H1 (cell line): Measurements from ENCODE around the gene ZNF426. TPM values are rescaled to one million over a fixed set of nuclear protein-coding genes. Genes with fewer than 3 reads are reported as not detected.

Source experiments
- CTCF ChIA-PET: fragments of 300-600 bp; sonication (Branson Sonifier 250); formaldehyde crosslinking; loops from one replicate; lab custom pipeline; 2021; ENCODE audit not compliant: partially characterized antibody; lab: Charles Lee
- POLR2A ChIA-PET: fragments of 300-600 bp; sonication (Branson Sonifier 250); formaldehyde crosslinking; loops from one replicate; lab custom pipeline; 2021; ENCODE audit warnings: inconsistent platforms; ENCODE audit not compliant: partially characterized antibody; lab: Charles Lee
- DNase-seq, 2 experiments: peaks; one replicate each; pipeline versions ENCODE4 v3.0.0 to v3.0.0-alpha.2; 2010 to 2022; ENCODE audit warnings: low spot score in 2 of 2, low read depth in 1 of 2, mixed read lengths in 1 of 2
- FAIRE-seq: peaks from 2 replicates; lab custom pipeline; 2011; peaks lifted over from hg19 to GRCh38; lab: Jason Lieb, UNC
- H2AFZ ChIP-seq: 2 replicates; pipeline ENCODE4 v1.8.1; 2012; ENCODE audit warnings: low read length, inconsistent platforms
- H2AK5ac ChIP-seq: 2 replicates; pipeline ENCODE4 v1.6.1; 2013; ENCODE audit warnings: low read depth, low read length
- H2BK120ac ChIP-seq: replicated peaks from 2 replicates; pipeline ENCODE3; 2013; ENCODE audit warnings: low read depth, low read length, inconsistent platforms
- H2BK12ac ChIP-seq: 2 replicates; pipeline ENCODE4 v1.6.1; 2013; ENCODE audit warnings: low read depth, low read length
- H2BK15ac ChIP-seq: 2 replicates; pipeline ENCODE4 v1.6.1; 2013; ENCODE audit warnings: low read length
- H2BK20ac ChIP-seq: 2 replicates; pipeline ENCODE4 v1.6.1; 2013; ENCODE audit warnings: low read length
- H2BK5ac ChIP-seq: 2 replicates; pipeline ENCODE4 v1.6.1; 2013; ENCODE audit warnings: low read depth, low read length
- H3K14ac ChIP-seq: 2 replicates; pipeline ENCODE4 v1.6.1; 2013; ENCODE audit warnings: inconsistent platforms; ENCODE audit not compliant: insufficient read length
- H3K18ac ChIP-seq: 2 replicates; pipeline ENCODE4 v1.6.1; 2013; ENCODE audit warnings: low read length; ENCODE audit errors: extremely low read depth
- H3K23ac ChIP-seq: 2 replicates; pipeline ENCODE4 v1.6.1; 2013; ENCODE audit warnings: inconsistent platforms; ENCODE audit not compliant: insufficient read length
- H3K23me2 ChIP-seq: 2 replicates; pipeline ENCODE4 v1.6.1; 2013; ENCODE audit warnings: low read depth, low read length
- H3K27ac ChIP-seq: 2 replicates; pipeline ENCODE4 v1.6.1; 2011; ENCODE audit warnings: low read depth, low read length, inconsistent platforms
- H3K27me3 ChIP-seq, 4 experiments: replicated peaks in 1 of 4; 1 replicate in 1 of 4; 2 replicates in 3 of 4; pipeline versions ENCODE4 v1.6.1 to v1.8.1; 2011 to 2013; ENCODE audit warnings: low read length in 3 of 4, mild to moderate bottlenecking in 3 of 4, inconsistent platforms in 2 of 4, mixed read lengths in 2 of 4, moderate library complexity in 1 of 4; ENCODE audit not compliant: control insufficient read depth in 3 of 4, insufficient read depth in 3 of 4; ENCODE audit errors: extremely low read depth in 1 of 4
- H3K36me3 ChIP-seq, 4 experiments: 2 replicates each; pipeline versions ENCODE4 v1.6.1 to v1.8.1; 2011 to 2013; ENCODE audit warnings: mild to moderate bottlenecking in 4 of 4, low read length in 3 of 4, moderate library complexity in 2 of 4, control low read depth in 1 of 4, inconsistent platforms in 1 of 4; ENCODE audit not compliant: insufficient read depth in 4 of 4, control insufficient read depth in 2 of 4
- H3K4ac ChIP-seq: replicated peaks from 2 replicates; pipeline ENCODE3; 2013; ENCODE audit warnings: low read length, low read depth, mixed read lengths, inconsistent platforms; ENCODE audit not compliant: insufficient read length
- H3K4me1 ChIP-seq, 4 experiments: replicated peaks in 1 of 4; 1 replicate in 1 of 4; 2 replicates in 3 of 4; pipeline versions ENCODE4 v1.6.1 to v1.8.1; 2011 to 2013; ENCODE audit warnings: low read length in 3 of 4, inconsistent platforms in 2 of 4, mixed read lengths in 1 of 4; ENCODE audit not compliant: insufficient read depth in 4 of 4, control insufficient read depth in 3 of 4
- H3K4me2 ChIP-seq, 2 experiments: 2 replicates each; pipeline versions ENCODE4 v1.6.1 to v1.8.1; 2011 to 2013; ENCODE audit warnings: low read depth in 2 of 2, low read length in 2 of 2, control low read depth in 1 of 2, inconsistent platforms in 1 of 2, mild to moderate bottlenecking in 1 of 2; ENCODE audit not compliant: insufficient read depth in 1 of 2
- H3K4me3 ChIP-seq, 4 experiments: fragments of 200-600, 300-600 bp in 1 of 4; sonication (generic), shearing (Covaris generic), sonication (Bioruptor Twin) in 1 of 4; 2 replicates each; pipeline versions ENCODE4 v1.5.1 to v1.8.1; 2011 to 2016; ENCODE audit warnings: low read length in 4 of 4, low read depth in 3 of 4, control low read depth in 2 of 4, inconsistent platforms in 2 of 4, mild to moderate bottlenecking in 2 of 4, mixed read lengths in 1 of 4, moderate library complexity in 1 of 4; ENCODE audit not compliant: insufficient read depth in 2 of 4; ENCODE audit errors: extremely low read depth in 1 of 4
- H3K56ac ChIP-seq: replicated peaks from 2 replicates; pipeline ENCODE3; 2013; ENCODE audit warnings: low read depth, mild to moderate bottlenecking, mixed read lengths, low read length, inconsistent platforms; ENCODE audit not compliant: insufficient read length
- H3K79me1 ChIP-seq: 2 replicates; pipeline ENCODE4 v1.6.1; 2013; ENCODE audit warnings: low read depth, low read length, control low read depth
- H3K79me2 ChIP-seq, 2 experiments: 2 replicates each; pipeline versions ENCODE4 v1.6.1 to v1.8.1; 2012 to 2013; ENCODE audit warnings: low read length in 2 of 2, mild to moderate bottlenecking in 2 of 2, inconsistent platforms in 1 of 2; ENCODE audit not compliant: insufficient read depth in 2 of 2, control insufficient read depth in 1 of 2
- H3K9ac ChIP-seq, 4 experiments: replicated peaks in 1 of 4; 1 replicate in 1 of 4; 2 replicates in 3 of 4; pipeline versions ENCODE4 v1.6.1 to v1.8.1; 2011 to 2013; ENCODE audit warnings: low read depth in 3 of 4, low read length in 3 of 4, control low read depth in 2 of 4, mild to moderate bottlenecking in 2 of 4, moderate library complexity in 2 of 4, inconsistent platforms in 1 of 4; ENCODE audit errors: extremely low read depth in 1 of 4
- H3K9me3 ChIP-seq, 2 experiments: 2 replicates each; pipeline versions ENCODE4 v1.6.1 to v1.8.1; 2012 to 2013; ENCODE audit warnings: mild to moderate bottlenecking in 2 of 2, moderate library complexity in 2 of 2, control low read depth in 1 of 2, inconsistent platforms in 1 of 2, low read depth in 1 of 2, low read length in 1 of 2, mixed read lengths in 1 of 2; ENCODE audit not compliant: insufficient read depth in 2 of 2
- H4K20me1 ChIP-seq, 2 experiments: replicated peaks in 1 of 2; 2 replicates each; pipeline versions ENCODE3 to v1.8.1; 2011 to 2013; ENCODE audit warnings: inconsistent platforms in 2 of 2, low read length in 2 of 2, mild to moderate bottlenecking in 1 of 2; ENCODE audit not compliant: insufficient read depth in 2 of 2, control insufficient read depth in 1 of 2
- H4K5ac ChIP-seq: 2 replicates; pipeline ENCODE4 v1.6.1; 2013; ENCODE audit warnings: low read length, low read depth, mixed read lengths, inconsistent platforms; ENCODE audit not compliant: insufficient read length
- H4K8ac ChIP-seq: 2 replicates; pipeline ENCODE4 v1.8.0; 2013; ENCODE audit warnings: mild to moderate bottlenecking, moderate library complexity, low read length, inconsistent platforms; ENCODE audit not compliant: insufficient read depth; ENCODE audit errors: extremely low read depth
- H4K91ac ChIP-seq: replicated peaks from 2 replicates; pipeline ENCODE3; 2013; ENCODE audit warnings: low read length, mixed read lengths, inconsistent platforms; ENCODE audit not compliant: insufficient read length
- BRCA1 ChIP-seq: IDR thresholded peaks from 2 replicates; pipeline ENCODE4 v1.6.1; 2012; ENCODE audit warnings: low read depth, low read length, improper control_type of control experiment
- CBX5 ChIP-seq: fragments of 300-800, 300-1000 bp; sonication (generic); IDR thresholded peaks from 2 replicates; pipeline ENCODE4 v1.7.1; 2016; ENCODE audit warnings: antibody characterized with exemption, low read length, low read depth
- CEBPB ChIP-seq: IDR thresholded peaks from 2 replicates; pipeline ENCODE4 v1.6.1; 2012; ENCODE audit warnings: low read depth, low read length
- CTCF ChIP-seq, 3 experiments: IDR thresholded peaks; 1 replicate in 2 of 3; 2 replicates in 1 of 3; pipeline versions ENCODE4 v1.5.1 to v1.6.1; 2011; ENCODE audit warnings: low read length in 3 of 3, mild to moderate bottlenecking in 3 of 3, inconsistent platforms in 2 of 3, low read depth in 1 of 3, moderate library complexity in 1 of 3; ENCODE audit not compliant: insufficient read depth in 1 of 3; ENCODE audit errors: control extremely low read depth in 1 of 3
- E2F6 ChIP-seq: IDR thresholded peaks from 2 replicates; pipeline ENCODE4 v1.6.1; 2012; ENCODE audit warnings: inconsistent platforms
- POLR2AphosphoS5 ChIP-seq: IDR thresholded peaks from 2 replicates; pipeline ENCODE4 v1.6.1; 2011; ENCODE audit warnings: low read depth, low read length
- RBBP5 ChIP-seq: IDR thresholded peaks from 2 replicates; pipeline ENCODE4 v1.7.1; 2012; ENCODE audit warnings: low read depth, mild to moderate bottlenecking, inconsistent platforms, low read length, moderate library complexity, borderline replicate concordance
- RXRA ChIP-seq: IDR thresholded peaks from 2 replicates; pipeline ENCODE4 v1.6.1; 2011; ENCODE audit warnings: low read depth, mild to moderate bottlenecking, low read length, moderate library complexity; ENCODE audit not compliant: insufficient read depth
- SP1 ChIP-seq: IDR thresholded peaks from 2 replicates; pipeline ENCODE4 v1.6.1; 2011; ENCODE audit warnings: low read depth, low read length
- SRF ChIP-seq: IDR thresholded peaks from 2 replicates; pipeline ENCODE4 v1.6.1; 2011; ENCODE audit warnings: mild to moderate bottlenecking, low read depth, low read length, moderate library complexity
- ZNF274 ChIP-seq: IDR thresholded peaks from 2 replicates; pipeline ENCODE4 v1.7.0; 2012; ENCODE audit warnings: low read length, borderline replicate concordance; ENCODE audit errors: extremely low read depth
- WGBS, 2 experiments: shearing (Covaris generic) in 1 of 2; methylation state at CpG; one replicate each; pipeline versions ENCODE4 v1.1.6 to v1.1.7; 2013 to 2015; ENCODE audit warnings: low lambda C conversion rate in 2 of 2, mixed read lengths in 2 of 2, inconsistent platforms in 1 of 2, low coverage in 1 of 2, missing lambda C conversion rate in 1 of 2; ENCODE audit not compliant: insufficient replicate concordance in 2 of 2, insufficient coverage in 1 of 2, insufficient read length in 1 of 2; ENCODE audit errors: extremely low coverage in 1 of 2, missing lambda C conversion rate in 1 of 2; 5-methylcytosine and 5-hydroxymethylcytosine counted together
- polyA plus RNA-seq, 7 experiments: library from polyadenylated mRNA; depleted of rRNA in 3 of 7; stranded (reverse) in 5 of 7; unstranded in 2 of 7; fragments of >200 nt in 5 of 7; fragments of 200-250 nt in 2 of 7; gene quantifications; 1 replicate in 5 of 7; 2 replicates in 1 of 7; 4 replicates in 1 of 7; pipeline versions ENCODE4 v1.2.1 to v1.2.3, GENCODE V29; 2011 to 2013; ENCODE audit warnings: missing spikeins in 2 of 7, mixed read lengths in 2 of 7
- total RNA-seq: library from RNA; stranded (reverse); fragmentation: NEBNext Ultra II Directional; extraction: Animal tissue kit (Norgen Biotek cat#: 25700); gene quantifications from 2 replicates; pipeline ENCODE4 v1.2.1, GENCODE V29; 2021

ZNF426 gene
- total and polyA plus RNA-seq, 2 of the 8 experiments (the other 6 are each of a cell fraction or from before 2014, with no cell fraction given) = 3.6 to 27.9 TPM

- no peak overlapping the region for H3K4me3 ChIP-seq
- H4K8ac ChIP-seq = no peak overlapping the region
- no peak overlapping the region for H3K9ac ChIP-seq
- H3K23ac ChIP-seq = no peak overlapping the region
- H4K91ac ChIP-seq = no peak overlapping the region
- peaks cover 49 to 71% of the 10 kb centered on the region in 2 experiments for H3K9me3 ChIP-seq
- H2BK15ac ChIP-seq = no peak overlapping the region
- 0 out of 2 replicates have a peak, but pooled peaks cover 1% of the 10 kb centered on the region for H3K23me2 ChIP-seq
- no peak overlapping the region for H3K27ac ChIP-seq
- H3K56ac ChIP-seq = no peak overlapping the region
- no peaks in the 10 kb centered on the region for H3K4me1 ChIP-seq
- TF ChIP-seq SP1 = no peak
- no peak for TF ChIP-seq CBX5
- TF ChIP-seq CEBPB = no peak
- TF ChIP-seq BRCA1 = no peak
- no peak for TF ChIP-seq RXRA
- no peak for TF ChIP-seq RBBP5
- no peak for TF ChIP-seq ZNF274
- no peak for TF ChIP-seq E2F6
- TF ChIP-seq POLR2AphosphoS5 = no peak
- no peak for TF ChIP-seq SRF
- no peak for TF ChIP-seq CTCF (IDR thresholded peaks at IDR 0.05; ENCODE audit: control extremely low read depth in 1 of 3, insufficient read depth in 1 of 3, low read depth in 1 of 3, low read length in 3 of 3)
- no peaks in the 10 kb centered on the region for H3K79me2 ChIP-seq
- H3K14ac ChIP-seq = no peak overlapping the region
- no peak for DNase-seq
- no peak overlapping the region for H3K18ac ChIP-seq
- H2BK120ac ChIP-seq = no peak overlapping the region
- 91% methylated on average over 2 of the region's 2 CpGs; no CpG with 5 or more reads in 1 of the 2 experiments for WGBS, 2 experiments
- no peak overlapping the region for H2AFZ ChIP-seq
- H3K4me2 ChIP-seq = no peak overlapping the region
- no peaks in the 10 kb centered on the region for H3K36me3 ChIP-seq
- H3K27me3 ChIP-seq = no peaks in the 10 kb centered on the region
- no peak overlapping the region for H3K4ac ChIP-seq
- no peak overlapping the region for H2BK12ac ChIP-seq
- FAIRE-seq = no peak
- H4K5ac ChIP-seq = no peak overlapping the region
- H2BK5ac ChIP-seq = no peak overlapping the region
- POLR2A ChIA-PET = no interaction called here
- H2AK5ac ChIP-seq = no peak overlapping the region
- CTCF ChIA-PET = no interaction called here
- no peaks in the 10 kb centered on the region for H3K79me1 ChIP-seq
- no peaks in the 10 kb centered on the region for H4K20me1 ChIP-seq
- no peak overlapping the region for H2BK20ac ChIP-seq
These were observed 51.4 kb downstream of the ZNF426 start for GRCh38 chr19:9487016-9487415.
